Activated T-cell treated with anti-CD3 and anti-CD28 coated beads, Interleukin-2, amount 50 U/mL, for 72 hours (primary cell): ENCODE measurements around the gene KIF23. TPM values are rescaled to one million over a fixed set of nuclear protein-coding genes. Genes with fewer than 3 reads are reported as not detected.

Experiments
- ATAC-seq, 2 donors: fragments of 150-1000 bp; cut with Tn5 transposase; replicated peaks in 1 of 2; 2 replicates each; pipeline ENCODE4 v1.10.0; 2021; ENCODE audit warnings: moderate library complexity in 2 of 2, mild to moderate bottlenecking in 1 of 2
- DNase-seq, 2 donors: peaks; one replicate each; pipeline ENCODE4 v3.0.0; 2021 to 2022; ENCODE audit warnings: mixed read lengths in 1 of 2
- H3K27ac Mint-ChIP-seq: one replicate; pipeline ENCODE4 v1.8.0; 2022; ENCODE audit warnings: mild to moderate bottlenecking, moderate library complexity, mixed read lengths
- H3K27me3 Mint-ChIP-seq: one replicate; pipeline ENCODE4 v1.8.0; 2022; ENCODE audit warnings: low read depth, mixed read lengths
- H3K36me3 Mint-ChIP-seq, 2 donors: one replicate each; pipeline ENCODE4 v1.8.0; 2022; ENCODE audit warnings: mixed read lengths in 2 of 2, mild to moderate bottlenecking in 1 of 2; ENCODE audit not compliant: insufficient read depth in 2 of 2
- H3K4me1 Mint-ChIP-seq: one replicate; pipeline ENCODE4 v1.8.0; 2022; ENCODE audit warnings: low read depth, mixed read lengths
- H3K4me3 Mint-ChIP-seq, 2 donors: one replicate each; pipeline ENCODE4 v1.8.0; 2022; ENCODE audit warnings: mild to moderate bottlenecking in 2 of 2, mixed read lengths in 2 of 2, moderate library complexity in 2 of 2
- H3K9me3 Mint-ChIP-seq, 2 donors: one replicate each; pipeline ENCODE4 v1.8.0; 2022; ENCODE audit warnings: mixed read lengths in 2 of 2
- total RNA-seq, 2 donors: library from RNA; stranded (reverse); gene quantifications; one replicate each; pipeline ENCODE4 v1.2.3, GENCODE V29; 2022

The KIF23 gene
- total RNA-seq, 2 donors from 2014 or later = 51.5 to 56.2 TPM

DNA sequence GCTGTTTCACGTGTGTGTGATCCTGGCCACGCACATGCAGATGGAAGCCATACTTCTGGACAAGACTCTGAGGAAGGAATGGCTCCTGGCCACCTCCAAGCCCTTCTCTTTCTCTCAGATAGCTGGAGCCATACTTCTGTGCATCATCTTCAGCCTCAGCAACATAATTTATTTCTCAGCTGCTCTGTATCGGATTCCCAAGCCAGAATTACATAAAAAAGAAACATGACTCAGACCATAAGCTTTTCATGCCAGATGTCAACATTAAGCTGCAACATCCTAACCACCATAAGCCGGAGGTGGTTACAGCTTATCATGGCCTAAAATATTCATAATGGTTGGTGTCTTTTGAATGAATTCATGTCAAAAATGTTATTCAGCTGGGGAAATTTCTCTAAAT, 10.6 kb upstream of the KIF23 start:
- no peak overlapping the region for H3K27ac Mint-ChIP-seq

DNA sequence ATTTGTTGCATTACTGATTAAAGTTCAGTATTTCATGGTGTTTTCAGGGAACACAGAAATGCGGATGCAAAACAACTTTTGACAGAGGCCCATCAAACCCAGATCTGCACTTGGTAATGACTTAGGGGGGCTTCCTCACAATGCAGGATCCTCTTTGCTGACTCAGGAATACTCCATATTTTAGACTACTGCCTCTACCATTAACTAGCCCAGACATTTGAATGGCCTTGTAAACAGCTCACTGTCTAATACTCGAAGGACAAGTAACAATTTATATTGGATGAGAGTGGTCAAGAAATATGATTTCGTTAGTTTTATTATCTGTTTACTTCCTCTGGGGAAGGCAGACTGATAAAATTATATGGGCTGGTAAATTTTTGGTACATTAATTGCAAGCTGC, 9.0 kb upstream of the KIF23 start:
- Mint-ChIP-seq H3K27ac (no peak overlapping the region), H3K4me1 (peaks cover 13% of the 10 kb centered on the region), H3K4me3 (no peak overlapping the region), H3K27me3 (no peaks in the 10 kb centered on the region), H3K9me3 (no peaks in the 10 kb centered on the region), H3K36me3 (no peaks in the 10 kb centered on the region)
- ATAC-seq (no peak), DNase-seq (no peak)

More for the DNA sequence above, 10.6 kb upstream of the KIF23 start:
- Mint-ChIP-seq H3K36me3 (no peaks in the 10 kb centered on the region), H3K4me1 (peaks cover 13% of the 10 kb centered on the region), H3K9me3 (no peaks in the 10 kb centered on the region), H3K27me3 (no peaks in the 10 kb centered on the region), H3K4me3 (no peak overlapping the region)
- no peak for DNase-seq
- ATAC-seq = no peak

DNA sequence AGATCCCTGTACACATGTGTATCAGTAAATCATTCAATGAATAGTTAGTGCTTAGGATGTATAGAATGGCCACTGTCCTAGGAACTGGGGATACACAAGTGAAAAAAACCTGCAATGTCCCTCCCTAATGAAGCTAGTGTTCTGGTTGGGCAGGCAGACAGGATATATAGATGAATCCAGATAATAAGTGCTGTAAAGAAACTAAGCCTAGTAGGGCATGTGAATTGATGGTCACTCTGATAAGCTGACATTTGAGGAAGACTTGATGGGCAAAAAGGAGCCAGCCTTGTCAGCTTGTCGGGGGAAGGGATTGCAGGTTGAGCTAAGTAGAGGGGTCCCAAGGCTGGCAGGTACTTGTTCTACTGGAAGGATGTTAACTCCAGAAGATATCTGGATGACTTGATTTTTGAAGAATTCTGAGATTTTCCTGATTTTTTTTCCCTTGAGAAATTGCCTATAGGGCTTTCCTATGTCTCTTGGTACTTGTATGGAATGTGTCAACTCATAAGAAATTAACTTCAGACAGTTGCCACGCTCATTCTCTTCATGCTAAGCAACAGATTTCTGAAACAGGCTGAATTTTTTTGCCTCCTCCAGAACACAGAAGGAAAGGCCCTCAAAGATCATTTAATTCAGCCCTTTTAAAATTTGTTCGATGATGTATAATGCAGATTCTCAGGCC, 6.3 kb upstream of the KIF23 start:
- H3K27ac Mint-ChIP-seq = no peak overlapping the region
- H3K36me3 Mint-ChIP-seq = no peaks in the 10 kb centered on the region
- H3K4me3 Mint-ChIP-seq = no peak overlapping the region
- no peaks in the 10 kb centered on the region for H3K27me3 Mint-ChIP-seq
- no peak for ATAC-seq
- DNase-seq = no peak
- H3K4me1 Mint-ChIP-seq = peaks cover 2% of the 10 kb centered on the region
- no peaks in the 10 kb centered on the region for H3K9me3 Mint-ChIP-seq

DNA sequence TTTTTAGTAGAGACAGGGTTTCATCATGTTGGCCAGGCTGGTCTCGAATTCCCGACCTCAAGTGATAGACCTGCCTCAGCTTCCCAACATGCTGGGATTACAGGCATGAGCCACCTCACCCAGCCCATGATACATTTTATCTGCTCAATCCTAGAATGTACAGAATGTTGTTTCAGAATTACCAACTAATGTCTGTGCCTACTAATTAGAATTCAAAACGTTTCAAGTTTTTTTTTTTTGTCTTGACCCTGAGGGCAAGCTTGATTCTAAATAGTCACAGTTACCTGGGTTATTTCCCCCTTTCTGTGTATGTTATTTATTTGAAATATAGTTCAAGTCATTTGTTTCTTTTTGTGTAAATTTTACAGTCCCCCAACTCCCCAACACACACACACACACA, 5.3 kb upstream of the KIF23 start:
- ATAC-seq (no peak), DNase-seq (no peak)
- H3K4me1 Mint-ChIP-seq = peaks cover 11% of the 10 kb centered on the region
- H3K27ac Mint-ChIP-seq = no peak overlapping the region
- no peaks in the 10 kb centered on the region for H3K27me3 Mint-ChIP-seq
- H3K9me3 Mint-ChIP-seq = no peaks in the 10 kb centered on the region
- H3K4me3 Mint-ChIP-seq = no peak overlapping the region
- no peaks in the 10 kb centered on the region for H3K36me3 Mint-ChIP-seq

DNA sequence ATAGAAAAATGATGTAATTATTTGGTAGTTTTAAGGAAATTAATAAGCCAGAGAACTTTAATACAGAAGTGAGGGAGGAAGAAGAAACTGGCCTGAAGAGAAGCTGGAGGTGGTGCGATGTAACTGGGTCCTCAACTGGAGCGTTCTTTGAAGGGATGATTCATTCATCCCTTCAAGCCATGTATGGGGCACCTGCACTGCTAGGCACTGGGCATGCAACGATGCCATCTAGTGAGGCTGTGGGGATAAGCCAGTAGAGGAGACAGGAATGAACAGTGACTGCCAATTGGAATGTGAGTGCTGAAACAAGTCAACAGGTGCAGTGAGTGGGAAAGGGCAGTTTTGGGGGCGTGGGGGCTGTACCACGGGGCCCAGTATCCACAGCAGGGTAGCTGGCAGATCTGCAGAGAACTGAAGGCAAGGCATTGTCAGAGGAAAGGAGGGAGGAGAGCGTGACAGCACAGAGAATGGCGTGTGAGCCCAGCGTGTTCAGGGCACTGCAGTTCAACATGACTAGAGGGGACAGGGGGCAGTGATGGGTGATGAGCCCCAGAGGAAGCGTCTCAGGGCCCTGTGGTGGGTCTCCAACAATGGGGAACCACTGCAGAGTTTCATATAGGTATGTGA, 3.8 kb upstream of the KIF23 start:
- Mint-ChIP-seq H3K4me1 (peaks cover 21% of the 10 kb centered on the region), H3K36me3 (peaks cover 2 to 3% of the 10 kb centered on the region in 2 donors), H3K27ac (no peak overlapping the region), H3K4me3 (no peak overlapping the region), H3K9me3 (no peaks in the 10 kb centered on the region), H3K27me3 (no peaks in the 10 kb centered on the region)
- ATAC-seq = peak; percentile 39 to 57
- peak; percentile 19 to 57 for DNase-seq

DNA sequence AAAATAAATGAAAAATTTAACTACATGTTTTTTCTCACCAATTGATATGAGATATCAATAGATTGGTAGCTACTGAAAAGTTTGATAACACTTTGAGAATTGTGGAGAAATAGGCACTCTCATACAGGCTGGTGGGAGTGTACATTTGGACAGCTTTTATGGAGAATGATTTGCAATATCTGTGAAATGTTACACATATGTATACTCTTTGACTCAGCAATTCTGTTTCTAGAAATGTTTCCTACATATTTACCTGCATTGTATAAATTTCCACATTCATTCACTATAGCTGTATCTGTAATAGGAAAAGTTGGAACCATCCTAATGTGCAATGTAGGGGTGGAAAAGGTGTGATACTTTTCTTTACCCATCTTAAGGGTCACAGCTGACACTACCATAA, 1.9 kb upstream of the KIF23 start:
- no peak overlapping the region for H3K4me3 Mint-ChIP-seq
- H3K27ac Mint-ChIP-seq = no peak overlapping the region
- no peak for ATAC-seq
- peaks cover 28% of the 10 kb centered on the region for H3K4me1 Mint-ChIP-seq
- H3K27me3 Mint-ChIP-seq = no peaks in the 10 kb centered on the region
- H3K36me3 Mint-ChIP-seq = peaks cover 2 to 12% of the 10 kb centered on the region in 2 donors
- no peaks in the 10 kb centered on the region for H3K9me3 Mint-ChIP-seq
- no peak for DNase-seq

DNA sequence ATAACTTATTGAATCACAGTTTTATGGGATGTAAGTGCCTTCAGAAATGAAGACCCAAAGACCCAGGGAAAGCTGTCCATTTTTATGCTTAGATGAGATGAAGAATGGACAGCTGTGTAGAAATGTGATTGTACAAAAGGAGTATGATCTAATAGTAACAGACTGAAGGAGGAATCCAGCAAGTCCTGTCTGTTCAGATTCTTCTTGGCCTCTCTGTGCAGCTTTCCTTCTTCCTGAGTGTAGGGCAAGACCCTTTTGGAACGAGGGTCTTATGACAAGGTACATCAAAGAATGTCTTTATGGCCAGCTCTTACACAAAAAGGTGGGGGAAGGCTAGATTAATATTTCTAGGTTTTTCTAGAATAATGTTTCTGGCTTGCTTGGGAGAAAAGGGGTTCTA, 1.4 kb upstream of the KIF23 start:
- Mint-ChIP-seq H3K4me3 (no peak overlapping the region), H3K9me3 (no peaks in the 10 kb centered on the region), H3K27ac (no peak overlapping the region), H3K36me3 (peaks cover 2 to 15% of the 10 kb centered on the region in 2 donors), H3K4me1 (peaks cover 28% of the 10 kb centered on the region), H3K27me3 (no peaks in the 10 kb centered on the region)
- DNase-seq (no peak), ATAC-seq (no peak)

DNA sequence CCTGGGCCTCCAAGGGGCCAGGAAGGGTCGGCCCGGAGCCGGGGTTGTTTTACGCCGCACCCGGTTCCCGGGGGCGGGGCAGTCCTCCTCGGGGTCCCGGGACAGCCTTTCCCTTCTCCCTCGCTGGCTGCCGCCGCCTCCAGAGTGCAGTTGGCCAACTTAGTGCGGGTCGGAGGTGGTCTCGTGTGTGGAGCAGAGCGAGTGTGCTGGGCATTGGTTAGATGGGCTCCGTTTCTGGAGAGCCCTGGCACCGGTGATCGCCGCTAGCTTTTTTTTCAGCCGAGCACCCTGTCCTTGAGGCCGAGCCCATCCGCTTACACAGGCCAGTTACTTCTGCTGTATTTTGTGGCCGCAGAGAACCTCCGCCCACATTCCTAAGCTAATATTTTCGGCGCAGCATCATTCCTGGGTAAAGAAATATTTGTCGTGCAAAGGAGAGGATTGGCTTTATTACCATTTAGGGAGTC, 585 bp downstream of the KIF23 start:
- peak; percentile 8 to 26 for ATAC-seq

DNA sequence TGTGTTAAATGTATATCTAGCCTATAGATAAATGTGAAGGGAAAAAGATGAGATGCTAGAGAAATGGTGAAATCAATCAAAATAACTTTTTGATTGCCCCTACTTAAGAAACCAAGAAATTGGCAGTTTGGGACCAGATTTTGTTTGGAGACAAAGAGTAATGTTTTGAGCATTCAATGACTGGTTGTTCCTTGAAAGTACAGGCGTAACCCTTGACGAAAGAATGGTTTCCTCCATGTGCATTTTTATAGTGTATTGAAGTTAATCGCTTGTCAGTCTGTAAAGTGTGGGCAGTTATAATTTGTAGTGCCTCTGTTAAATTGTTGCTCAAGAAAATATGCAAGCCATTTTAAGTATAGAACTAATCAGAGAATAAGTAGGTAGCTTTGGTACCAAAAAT, 1.2 kb downstream of the KIF23 start:
- H3K36me3 Mint-ChIP-seq = peaks cover 11 to 35% of the 10 kb centered on the region in 2 donors
- no peak for ATAC-seq

More for the DNA sequence above, 585 bp downstream of the KIF23 start:
- Mint-ChIP-seq H3K36me3 (peaks cover 11 to 32% of the 10 kb centered on the region in 2 donors), H3K4me3 (peak overlapping the region; percentile 89 to 92), H3K27me3 (peaks cover 6% of the 10 kb centered on the region), H3K4me1 (peaks cover 34% of the 10 kb centered on the region), H3K27ac (no peak overlapping the region), H3K9me3 (no peaks in the 10 kb centered on the region)
- peak; percentile 21 to 29 for DNase-seq

DNA sequence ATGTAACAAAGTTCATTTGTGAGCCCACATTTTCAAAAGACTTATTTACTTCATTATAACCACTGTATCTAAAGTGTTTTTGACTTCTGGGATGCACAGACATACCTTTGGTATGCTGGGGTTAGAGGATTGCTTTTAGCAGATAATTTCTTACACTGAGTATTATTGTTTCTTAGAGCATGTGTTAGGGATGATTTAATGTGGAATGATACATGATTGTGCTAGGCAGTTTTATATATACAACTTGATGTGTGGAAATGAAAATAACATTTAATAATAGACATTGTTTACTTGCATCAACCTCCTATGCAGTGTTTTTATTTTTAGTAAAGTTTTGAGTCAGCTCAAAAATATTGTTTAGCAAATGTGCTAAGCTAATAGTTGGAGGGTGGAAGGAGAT, 3.4 kb downstream of the KIF23 start:
- Mint-ChIP-seq H3K4me1 (peaks cover 34% of the 10 kb centered on the region), H3K27me3 (peaks cover 6% of the 10 kb centered on the region), H3K27ac (no peak overlapping the region), H3K36me3 (peaks cover 12 to 49% of the 10 kb centered on the region in 2 donors), H3K9me3 (no peaks in the 10 kb centered on the region), H3K4me3 (no peak overlapping the region)
- ATAC-seq = no peak
- DNase-seq = no peak

More for the DNA sequence above, 1.2 kb downstream of the KIF23 start:
- no peaks in the 10 kb centered on the region for H3K9me3 Mint-ChIP-seq
- peaks cover 6% of the 10 kb centered on the region for H3K27me3 Mint-ChIP-seq
- H3K4me1 Mint-ChIP-seq = peaks cover 34% of the 10 kb centered on the region
- H3K27ac Mint-ChIP-seq = no peak overlapping the region
- DNase-seq = no peak
- H3K4me3 Mint-ChIP-seq = peak overlapping the region; percentile 89 to 92

DNA sequence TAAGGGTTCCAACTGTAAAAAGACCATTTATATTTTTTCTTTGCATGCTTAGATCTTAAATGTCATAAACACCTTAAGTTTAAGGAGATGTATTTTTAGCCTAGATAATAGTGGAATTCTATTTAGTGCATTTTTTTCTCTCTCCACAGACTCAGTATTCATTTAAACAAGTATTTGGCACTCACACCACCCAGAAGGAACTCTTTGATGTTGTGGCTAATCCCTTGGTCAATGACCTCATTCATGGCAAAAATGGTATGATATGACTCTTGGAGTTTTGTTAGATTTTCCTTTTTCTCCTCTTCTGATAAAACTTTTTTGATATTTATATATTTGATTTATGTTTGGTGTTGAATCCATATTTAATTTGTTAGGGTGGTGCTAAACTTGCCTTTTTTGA, 7.3 kb downstream of the KIF23 start:
- Mint-ChIP-seq H3K4me1 (peaks cover 6% of the 10 kb centered on the region), H3K4me3 (no peak overlapping the region), H3K27ac (no peak overlapping the region), H3K27me3 (peaks cover 6% of the 10 kb centered on the region), H3K9me3 (no peaks in the 10 kb centered on the region), H3K36me3 (peaks cover 12 to 60% of the 10 kb centered on the region in 2 donors)
- DNase-seq = no peak
- no peak for ATAC-seq

DNA sequence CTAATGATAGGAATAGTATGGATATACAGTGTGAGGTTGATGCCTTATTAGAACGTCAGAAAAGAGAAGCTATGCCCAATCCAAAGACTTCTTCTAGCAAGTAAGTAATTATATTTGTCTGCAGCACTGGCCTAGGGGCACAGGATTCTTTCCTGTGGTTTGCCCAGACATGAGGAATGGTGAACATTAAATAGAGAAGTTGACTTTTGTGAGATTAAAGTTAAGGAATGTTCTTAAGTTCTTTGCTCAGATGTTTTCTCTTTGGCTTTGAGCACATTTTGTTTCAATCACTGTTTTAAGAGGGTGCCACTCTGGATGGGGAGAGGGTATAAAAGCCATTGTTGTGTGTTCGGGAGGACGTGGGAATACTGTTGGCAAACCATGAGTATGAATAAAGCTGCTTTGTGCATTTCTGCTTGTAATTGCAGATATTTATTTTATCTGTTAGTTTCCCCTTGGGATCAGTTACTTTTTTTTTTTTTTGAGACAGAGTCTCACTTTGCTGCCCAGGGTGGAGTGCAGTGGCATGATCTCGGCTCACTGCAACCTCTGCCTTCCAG, 8.3 kb downstream of the KIF23 start:
- Mint-ChIP-seq H3K27me3 (peaks cover 6% of the 10 kb centered on the region), H3K4me1 (peaks cover 6% of the 10 kb centered on the region), H3K9me3 (no peaks in the 10 kb centered on the region), H3K27ac (no peak overlapping the region), H3K36me3 (peaks cover 12 to 59% of the 10 kb centered on the region in 2 donors), H3K4me3 (no peak overlapping the region)
- DNase-seq (no peak), ATAC-seq (no peak)

DNA sequence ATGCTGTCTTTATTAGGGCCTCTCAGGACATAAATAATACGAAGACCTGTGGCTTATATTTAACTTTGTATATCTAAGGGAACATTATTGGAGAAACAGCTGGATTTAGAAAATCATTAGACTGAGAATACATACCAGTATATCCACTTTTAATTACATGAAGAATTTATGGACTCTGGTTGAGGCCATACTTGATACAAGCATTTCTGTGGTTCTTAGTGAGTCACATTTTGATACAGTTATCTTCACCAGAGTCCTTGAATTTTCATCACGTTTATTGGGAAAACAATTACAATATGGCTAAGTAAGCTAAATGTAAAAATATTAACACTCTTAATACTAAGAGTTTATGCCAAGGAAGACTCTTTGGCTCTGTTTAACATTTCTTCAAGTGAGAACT, 9.9 kb downstream of the KIF23 start:
- H3K27ac Mint-ChIP-seq = no peak overlapping the region
- H3K36me3 Mint-ChIP-seq = peaks cover 7 to 50% of the 10 kb centered on the region in 2 donors
- H3K27me3 Mint-ChIP-seq = no peaks in the 10 kb centered on the region
- H3K4me1 Mint-ChIP-seq = no peaks in the 10 kb centered on the region
- no peaks in the 10 kb centered on the region for H3K9me3 Mint-ChIP-seq
- no peak for ATAC-seq
- H3K4me3 Mint-ChIP-seq = no peak overlapping the region
- DNase-seq = no peak
